GM23248 (cell line): Measurements from ENCODE around the gene GTF2H2C. TPM values are rescaled to one million over a fixed set of nuclear protein-coding genes. Genes with fewer than 3 reads are reported as not detected.

ENCODE experiments used
- DNase-seq: peaks from one replicate; pipeline ENCODE4 v3.0.0-alpha.2; 2015
- H2AFZ ChIP-seq: fragments of 200-600 bp; sonication (generic); 2 replicates; pipeline ENCODE4 v1.6.1; 2016; ENCODE audit warnings: antibody characterized with exemption
- H3F3A ChIP-seq: fragments of 200-600 bp; sonication (generic); 2 replicates; pipeline ENCODE4 v1.6.1; 2016; ENCODE audit warnings: mild to moderate bottlenecking, antibody characterized with exemption, mixed run types; ENCODE audit not compliant: insufficient read depth
- H3K27ac ChIP-seq: fragments of 200-600 bp; sonication (generic); 2 replicates; pipeline ENCODE4 v1.5.1; 2016; ENCODE audit warnings: mild to moderate bottlenecking
- H3K27me3 ChIP-seq: fragments of 200-600 bp; sonication (generic); replicated peaks from 2 replicates; pipeline ENCODE4 v1.6.1; 2016; ENCODE audit warnings: mild to moderate bottlenecking; ENCODE audit not compliant: insufficient read depth
- H3K36me3 ChIP-seq: fragments of 200-600 bp; sonication (generic); 2 replicates; pipeline ENCODE4 v1.6.1; 2016; ENCODE audit warnings: low read depth, mild to moderate bottlenecking
- H3K4me1 ChIP-seq: fragments of 200-600 bp; sonication (generic); 2 replicates; pipeline ENCODE4 v1.6.1; 2016; ENCODE audit warnings: mild to moderate bottlenecking; ENCODE audit not compliant: insufficient read depth
- H3K4me2 ChIP-seq: fragments of 200-600 bp; sonication (generic); one replicate; pipeline ENCODE4 v1.6.1; 2016; ENCODE audit warnings: mild to moderate bottlenecking; ENCODE audit not compliant: unreplicated experiment
- H3K4me3 ChIP-seq: fragments of 200-600 bp; sonication (generic); 2 replicates; pipeline ENCODE4 v1.5.1; 2016; ENCODE audit warnings: mild to moderate bottlenecking
- H3K79me2 ChIP-seq: fragments of 200-600 bp; sonication (generic); 2 replicates; pipeline ENCODE4 v1.6.1; 2016; ENCODE audit warnings: mild to moderate bottlenecking; ENCODE audit not compliant: insufficient read depth
- H3K9ac ChIP-seq: fragments of 200-600 bp; sonication (generic); 2 replicates; pipeline ENCODE4 v1.6.1; 2016; ENCODE audit warnings: mild to moderate bottlenecking
- H3K9me2 ChIP-seq: fragments of 200-600 bp; sonication (generic); 2 replicates; pipeline ENCODE4 v1.6.1; 2016; ENCODE audit warnings: mixed run types, mild to moderate bottlenecking, moderate library complexity; ENCODE audit not compliant: insufficient read depth
- H3K9me3 ChIP-seq: fragments of 200-600 bp; sonication (generic); one replicate; pipeline ENCODE4 v1.6.1; 2017; ENCODE audit warnings: low read depth
- H4K20me1 ChIP-seq: fragments of 200-600 bp; sonication (generic); 2 replicates; pipeline ENCODE4 v1.6.0; 2016; ENCODE audit not compliant: insufficient read depth
- EZH2 ChIP-seq: fragments of 200-600 bp; sonication (generic); IDR thresholded peaks from 2 replicates; pipeline ENCODE4 v1.6.1; 2018; ENCODE audit warnings: antibody characterized with exemption, mild to moderate bottlenecking; ENCODE audit not compliant: insufficient read depth, poor library complexity, severe bottlenecking
- EZH2phosphoT487 ChIP-seq: fragments of 200-600 bp; sonication (generic); IDR thresholded peaks from 2 replicates; pipeline ENCODE4 v1.6.1; 2018; ENCODE audit warnings: antibody characterized with exemption, moderate library complexity, mild to moderate bottlenecking, low read depth; ENCODE audit not compliant: insufficient read depth
- WGBS, 2 experiments: methylation state at CpG; one replicate each; pipeline ENCODE4 v1.1.6; 2015 to 2017; ENCODE audit warnings: low lambda C conversion rate in 2 of 2, low coverage in 1 of 2; ENCODE audit errors: missing lambda C conversion rate in 2 of 2; 5-methylcytosine and 5-hydroxymethylcytosine counted together
- in situ Hi-C: fragments of 300-500 bp; cut with MboI; formaldehyde crosslinking; loops from 2 replicates; pipeline ENCODE4 v1.15.0; 2020
- polyA plus RNA-seq: library from polyadenylated mRNA; unstranded; fragments of >200 nt; fragmentation: Nextera tagmentation; extraction: Ambion mirVana; gene quantifications from 2 replicates; pipeline ENCODE4 v1.2.1, GENCODE V29; 2016
- total RNA-seq: library from RNA; depleted of rRNA; stranded (reverse); fragments of >200 nt; shearing (Covaris generic); gene quantifications from 2 replicates; pipeline ENCODE4 v1.2.3, GENCODE V29; 2014

Gene GTF2H2C
- total and polyA plus RNA-seq, 2 experiments from 2014 or later = 24.4 to 33.3 TPM

DNA sequence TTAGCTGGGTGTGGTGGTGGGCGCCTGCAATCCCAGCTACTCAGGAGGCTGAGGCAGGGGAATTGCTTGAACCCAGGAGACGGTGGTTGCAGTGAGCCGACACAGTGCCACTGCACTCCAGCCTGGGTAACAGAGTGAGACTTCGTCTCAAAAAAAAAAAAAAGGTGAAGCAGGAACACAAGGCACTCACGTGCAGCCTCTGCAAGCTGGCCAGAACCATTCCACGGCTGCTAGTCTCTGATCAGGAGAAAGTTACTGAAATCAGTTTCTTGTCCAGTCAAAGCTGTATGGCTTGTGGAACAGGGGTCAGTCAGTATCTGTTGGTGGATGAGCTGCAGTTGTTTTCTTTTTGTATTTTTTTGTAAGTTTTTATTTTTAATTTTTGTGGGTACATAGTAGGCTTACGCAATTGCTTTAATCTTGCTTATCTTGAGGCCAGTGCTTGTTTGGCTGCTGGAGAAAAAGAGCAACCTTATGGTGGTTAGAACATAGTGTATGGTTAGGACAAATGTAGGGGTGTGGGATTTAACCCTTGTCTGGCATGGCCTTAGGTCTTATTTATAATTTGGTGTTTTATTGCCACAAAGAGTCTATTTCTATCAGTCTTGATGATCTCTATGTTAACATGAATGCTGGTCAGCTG lies 32.7 kb upstream of the GTF2H2C start:
- DNase-seq = no peak
- in situ Hi-C loops = no loop called here

DNA sequence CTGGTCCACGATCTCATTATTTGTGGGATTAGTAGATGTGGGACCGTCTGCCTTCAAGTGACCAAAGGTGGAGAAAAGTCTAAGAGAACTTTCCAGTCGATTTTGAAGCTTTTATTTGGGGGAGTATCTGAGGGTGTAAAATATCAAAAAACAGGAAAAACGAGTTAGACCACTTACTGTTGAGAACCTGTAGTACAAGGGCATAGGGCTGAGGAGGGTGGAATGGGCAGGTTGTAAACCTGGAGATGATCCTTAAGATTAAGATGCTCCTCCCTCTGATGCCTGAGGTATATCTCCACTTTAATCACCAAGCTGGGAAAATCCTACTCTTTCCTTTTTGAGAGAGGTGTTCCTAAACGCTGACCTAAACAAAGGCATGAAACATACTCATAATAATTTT lies 32.0 kb upstream of the GTF2H2C start:
- H3K4me3 ChIP-seq = no peak overlapping the region
- H2AFZ ChIP-seq = no peak overlapping the region
- no peaks in the 10 kb centered on the region for H3K4me1 ChIP-seq
- WGBS, 2 experiments = 64 to 66% methylated on average over 5 of the region's 5 CpGs
- H3K79me2 ChIP-seq = no peaks in the 10 kb centered on the region
- H4K20me1 ChIP-seq = no peaks in the 10 kb centered on the region
- in situ Hi-C loops = no loop called here
- DNase-seq = no peak
- TF ChIP-seq EZH2phosphoT487 = no peak
- TF ChIP-seq EZH2 = no peak
- no peaks in the 10 kb centered on the region for H3K27me3 ChIP-seq
- no peaks in the 10 kb centered on the region for H3K36me3 ChIP-seq
- no peak overlapping the region for H3K27ac ChIP-seq
- H3K9me2 ChIP-seq = no peaks in the 10 kb centered on the region
- H3K9ac ChIP-seq = no peak overlapping the region
- H3K4me2 ChIP-seq = no peak overlapping the region
- no peaks in the 10 kb centered on the region for H3F3A ChIP-seq
- H3K9me3 ChIP-seq = no peaks in the 10 kb centered on the region

More for the DNA sequence above, 32.7 kb upstream of the GTF2H2C start:
- no peak overlapping the region for H3K27ac ChIP-seq
- H3K4me2 ChIP-seq = no peak overlapping the region
- H2AFZ ChIP-seq = no peak overlapping the region
- H3K79me2 ChIP-seq = no peaks in the 10 kb centered on the region
- no peaks in the 10 kb centered on the region for H3K27me3 ChIP-seq
- H3K9ac ChIP-seq = no peak overlapping the region
- H3F3A ChIP-seq = no peaks in the 10 kb centered on the region
- no peaks in the 10 kb centered on the region for H3K4me1 ChIP-seq
- H3K36me3 ChIP-seq = no peaks in the 10 kb centered on the region
- H4K20me1 ChIP-seq = no peaks in the 10 kb centered on the region
- H3K9me2 ChIP-seq = no peaks in the 10 kb centered on the region
- TF ChIP-seq EZH2phosphoT487 = no peak
- no peak for TF ChIP-seq EZH2
- 82 to 87% methylated on average over 6 to 7 of the region's 7 CpGs for WGBS, 2 experiments
- H3K4me3 ChIP-seq = no peak overlapping the region
- no peaks in the 10 kb centered on the region for H3K9me3 ChIP-seq

GRCh38 chr5:69528609-69529008 lies 31.4 kb upstream of the GTF2H2C start:
- no peaks in the 10 kb centered on the region for H3K36me3 ChIP-seq
- no peak overlapping the region for H3K4me3 ChIP-seq
- no peak overlapping the region for H3K27ac ChIP-seq
- H3K9ac ChIP-seq = no peak overlapping the region
- no peaks in the 10 kb centered on the region for H3K27me3 ChIP-seq
- no peak for TF ChIP-seq EZH2
- TF ChIP-seq EZH2phosphoT487 = no peak
- H3K79me2 ChIP-seq = no peaks in the 10 kb centered on the region
- no peaks in the 10 kb centered on the region for H3K4me1 ChIP-seq
- no peaks in the 10 kb centered on the region for H3K9me3 ChIP-seq
- WGBS, 2 experiments = 73 to 75% methylated on average over 4 of the region's 4 CpGs
- no peak overlapping the region for H2AFZ ChIP-seq
- no peaks in the 10 kb centered on the region for H4K20me1 ChIP-seq
- H3K4me2 ChIP-seq = no peak overlapping the region
- no peaks in the 10 kb centered on the region for H3F3A ChIP-seq
- DNase-seq = no peak
- H3K9me2 ChIP-seq = no peaks in the 10 kb centered on the region
- in situ Hi-C loops = no loop called here

GRCh38 chr5:69530561-69531405 lies 29.2 kb upstream of the GTF2H2C start:
- Histone ChIP-seq H3K9me3 (no peaks in the 10 kb centered on the region), H3K4me2 (no peak overlapping the region), H3K4me3 (no peak overlapping the region), H3K9ac (no peak overlapping the region), H4K20me1 (no peaks in the 10 kb centered on the region), H3K4me1 (no peaks in the 10 kb centered on the region), H3K79me2 (no peaks in the 10 kb centered on the region), H3F3A (no peaks in the 10 kb centered on the region), H3K27ac (no peak overlapping the region), H3K27me3 (no peaks in the 10 kb centered on the region), H2AFZ (no peak overlapping the region), H3K36me3 (no peaks in the 10 kb centered on the region), H3K9me2 (no peaks in the 10 kb centered on the region)
- TF ChIP-seq EZH2phosphoT487 = no peak
- TF ChIP-seq EZH2 = no peak
- no peak for DNase-seq
- WGBS, 2 experiments = 91 to 92% methylated on average over 7 of the region's 7 CpGs
- in situ Hi-C loops = no loop called here
